Erythroblast (primary cell): Measurements from ENCODE around the gene JAZF1.
A peak's percentile ranks its signal among the peaks of the same experiment; 100 is the strongest.

Experiments
- DNase-seq, 2 experiments: peaks; one replicate each; lab custom pipeline; 2025; lab: John Stamatoyannopoulos, UW
- GATA1 ChIP-seq: IDR thresholded peaks from 2 replicates; pipeline ENCODE4 v1.6.1; 2011; ENCODE audit warnings: low read depth, mild to moderate bottlenecking, control low read depth, low read length, moderate library complexity
- POLR2A ChIP-seq: IDR thresholded peaks from 2 replicates; pipeline ENCODE4 v1.6.1; 2011; ENCODE audit warnings: mild to moderate bottlenecking, low read length

JAZF1 gene

DNA sequence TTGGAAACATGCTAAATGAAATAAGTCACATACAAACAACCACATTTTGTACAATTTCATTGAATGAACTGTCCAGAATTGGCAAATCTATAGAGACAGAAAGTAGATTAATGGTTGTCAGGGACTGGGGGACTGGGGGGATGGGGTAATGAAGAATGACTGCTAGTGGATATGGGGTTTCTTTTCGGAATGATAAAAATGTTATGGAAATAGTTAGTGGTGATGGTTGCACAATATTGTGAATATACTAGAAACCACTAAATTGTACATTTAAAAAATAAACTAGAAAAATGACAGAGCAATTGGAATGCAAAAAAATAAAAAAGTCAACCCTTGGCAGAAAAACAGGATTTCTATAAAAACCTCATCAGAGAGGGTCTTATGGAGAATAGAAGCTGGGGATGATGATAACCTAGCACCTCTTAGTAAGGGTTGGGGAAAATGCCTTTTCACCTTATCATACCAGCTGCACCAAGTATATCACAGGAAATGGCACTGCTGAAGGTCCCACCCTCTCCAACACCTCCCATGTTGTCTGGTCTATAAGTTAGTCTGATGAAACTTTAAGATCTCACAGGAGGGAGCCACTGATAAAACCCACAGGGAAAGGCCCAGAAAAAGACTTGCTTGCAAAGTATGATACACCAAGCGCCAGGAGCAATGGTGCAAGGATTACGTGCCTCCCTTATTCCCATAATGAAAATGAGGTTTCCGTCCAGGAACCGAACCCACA is 23.1 kb upstream of the JAZF1 start:
- TF ChIP-seq GATA1 (no peak), POLR2A (peak; percentile 46)
- peak; percentile 93 to 99 for DNase-seq

DNA sequence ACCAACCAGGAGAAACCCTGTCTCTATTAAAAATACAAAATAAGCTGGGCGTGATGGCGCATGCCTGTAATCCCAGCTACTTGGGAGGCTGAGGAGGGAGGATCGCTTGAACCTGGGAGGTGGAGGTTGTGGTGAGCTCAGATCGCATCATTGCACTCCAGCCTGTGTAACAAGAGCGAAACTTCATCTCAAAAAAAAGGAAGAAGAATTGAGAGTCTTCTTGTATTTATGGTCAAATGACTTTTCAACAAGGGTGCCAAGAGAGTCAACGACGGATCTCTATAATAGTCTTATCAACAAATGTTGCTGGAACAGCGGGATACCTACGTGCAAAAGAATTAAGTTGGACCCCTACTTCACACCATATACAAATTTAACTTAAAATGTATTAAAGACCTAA is 21.6 kb upstream of the JAZF1 start:
- TF ChIP-seq GATA1 (no peak), POLR2A (no peak)
- DNase-seq, result no peak

DNA sequence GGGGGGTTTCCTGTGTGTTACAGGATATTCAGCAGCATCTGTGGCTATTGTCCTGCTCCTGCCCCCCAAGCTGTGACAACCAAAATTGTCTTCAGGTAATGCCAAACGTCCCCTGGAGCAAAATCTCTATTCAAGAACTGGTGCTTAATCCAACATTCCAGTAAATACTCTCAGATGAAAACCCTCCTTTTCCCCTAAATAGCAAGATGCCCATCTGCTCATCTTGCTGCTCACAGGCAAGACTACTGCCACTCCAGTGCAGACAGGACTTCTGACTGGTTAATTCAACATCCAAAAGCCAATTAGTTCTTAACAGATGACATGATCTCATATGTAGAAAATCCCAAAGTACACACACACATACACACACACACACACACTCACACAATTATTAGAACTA is 20.5 kb upstream of the JAZF1 start:
- peak in 1 of 2 experiments; percentile 36 for DNase-seq
- TF ChIP-seq GATA1 (no peak), POLR2A (no peak)

DNA sequence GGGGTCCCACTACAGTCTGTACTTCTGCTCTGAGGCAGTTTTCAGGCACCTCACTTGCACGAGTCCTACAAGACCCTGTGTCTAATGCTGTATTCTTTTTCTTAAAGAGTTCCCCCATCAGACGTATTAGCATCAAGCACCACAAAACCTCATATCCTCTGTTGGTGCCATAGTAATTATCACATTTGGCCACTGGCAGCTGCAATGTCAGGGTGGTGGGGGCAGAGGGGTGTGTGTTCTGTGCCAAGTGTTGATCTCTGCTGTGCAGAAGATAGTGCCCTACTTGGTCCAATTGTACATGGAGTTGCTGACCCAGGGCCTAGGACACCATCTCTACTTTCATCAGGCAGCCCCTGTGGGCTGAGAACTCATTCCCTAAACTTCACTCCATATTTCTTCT is 20.0 kb upstream of the JAZF1 start:
- peak; percentile 86 to 96 for DNase-seq
- peak; percentile 39 for TF ChIP-seq GATA1
- TF ChIP-seq POLR2A, result peak; percentile 68

DNA sequence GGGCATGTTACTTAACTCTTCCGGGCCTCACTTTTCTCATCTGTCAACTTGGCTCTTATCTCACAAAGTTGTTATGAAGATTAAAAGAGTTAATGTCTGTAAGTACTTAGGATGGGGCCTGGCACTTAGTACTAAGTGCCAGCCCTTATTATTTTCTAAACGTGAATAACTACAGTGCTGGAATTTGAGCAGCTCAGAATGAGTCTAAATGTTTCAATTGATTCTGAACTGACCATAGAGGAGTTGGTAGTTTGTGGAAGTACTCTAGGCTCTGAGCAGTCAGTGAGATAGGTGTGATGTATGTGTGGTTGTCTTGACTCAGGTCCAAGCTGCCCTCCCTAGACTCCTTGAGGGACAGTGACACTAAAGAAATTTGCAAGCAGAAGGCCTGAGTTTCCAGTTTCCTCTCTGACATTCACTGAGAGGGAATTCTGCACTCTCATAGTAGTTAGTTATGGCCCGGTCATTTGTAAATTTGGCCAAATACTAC is 18.5 kb upstream of the JAZF1 start:
- DNase-seq, result peak; percentile 36
- TF ChIP-seq GATA1, result no peak
- TF ChIP-seq POLR2A, result no peak

DNA sequence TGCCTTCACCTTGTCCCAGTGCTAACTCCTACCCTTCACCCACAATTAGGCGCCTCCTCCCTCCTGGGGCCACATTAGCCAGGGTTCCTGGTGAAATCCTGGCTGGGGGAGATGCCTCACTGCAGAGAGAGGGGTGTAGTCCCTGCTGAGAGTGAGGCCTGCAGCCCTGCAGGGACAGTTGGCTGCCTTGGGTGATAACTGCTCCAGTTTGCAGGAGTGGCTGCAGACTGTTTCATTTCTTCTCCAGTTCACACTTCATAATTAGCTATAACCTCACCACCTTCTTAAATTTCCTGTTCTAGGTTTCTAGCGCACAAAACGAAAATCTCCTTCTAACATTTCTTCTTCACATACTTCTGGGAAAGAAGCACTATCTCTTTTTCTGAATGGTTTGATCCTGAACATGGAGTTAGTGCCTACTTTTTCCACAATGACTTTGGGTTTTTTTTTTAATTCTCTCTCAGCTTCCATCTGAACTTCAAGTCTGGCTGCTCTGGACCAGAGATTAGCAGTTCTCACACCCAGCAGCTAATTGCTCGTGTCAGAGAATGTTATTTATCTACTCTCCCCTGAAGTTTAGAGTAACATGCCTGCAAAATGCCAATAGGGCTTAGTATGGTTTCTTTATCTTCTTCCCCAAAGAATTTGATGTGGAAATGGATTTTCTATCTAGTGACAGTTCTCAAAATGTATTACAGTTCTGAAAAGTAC is 15.5 kb upstream of the JAZF1 start:
- TF ChIP-seq GATA1 (no peak), POLR2A (peak; percentile 25)
- peak; percentile 78 to 89 for DNase-seq

DNA sequence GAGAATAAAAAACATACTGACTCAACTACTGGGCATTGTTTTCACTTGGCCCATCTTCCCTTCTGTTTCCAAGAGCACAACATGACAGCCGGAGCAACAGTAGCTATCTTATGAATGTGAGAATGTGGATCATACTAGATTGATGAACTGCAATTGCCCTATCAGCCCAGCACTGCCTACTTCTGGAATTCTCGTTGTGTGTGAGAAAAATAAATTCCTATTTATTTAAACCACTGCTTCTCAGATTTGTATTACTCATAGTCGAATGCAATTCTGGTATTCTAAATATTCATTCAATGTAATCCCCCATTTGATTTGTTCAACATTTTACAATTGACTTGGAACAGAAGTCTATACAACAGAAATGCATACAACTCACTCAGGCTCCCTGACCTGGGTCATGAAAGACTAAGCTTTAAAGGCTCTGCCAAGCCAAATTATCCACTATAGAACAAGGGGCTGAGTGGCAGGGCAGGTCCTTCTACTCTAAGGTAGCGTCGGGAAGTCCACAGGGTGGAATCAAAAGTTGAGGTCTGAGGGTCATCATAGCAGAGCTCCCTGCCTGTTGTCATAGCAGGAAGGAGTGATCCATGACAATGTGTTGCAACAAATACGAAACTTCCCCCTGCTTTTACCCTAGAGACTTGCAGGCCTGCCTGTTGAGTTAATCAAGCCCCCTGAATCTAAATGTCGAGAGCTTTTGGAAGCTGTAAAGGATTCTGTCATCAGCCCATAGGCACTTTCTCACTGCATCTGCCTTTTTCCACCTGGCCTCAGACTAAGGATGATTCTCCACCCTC is 12.4 kb upstream of the JAZF1 start:
- no peak for DNase-seq
- TF ChIP-seq GATA1, result no peak
- no peak for TF ChIP-seq POLR2A

DNA sequence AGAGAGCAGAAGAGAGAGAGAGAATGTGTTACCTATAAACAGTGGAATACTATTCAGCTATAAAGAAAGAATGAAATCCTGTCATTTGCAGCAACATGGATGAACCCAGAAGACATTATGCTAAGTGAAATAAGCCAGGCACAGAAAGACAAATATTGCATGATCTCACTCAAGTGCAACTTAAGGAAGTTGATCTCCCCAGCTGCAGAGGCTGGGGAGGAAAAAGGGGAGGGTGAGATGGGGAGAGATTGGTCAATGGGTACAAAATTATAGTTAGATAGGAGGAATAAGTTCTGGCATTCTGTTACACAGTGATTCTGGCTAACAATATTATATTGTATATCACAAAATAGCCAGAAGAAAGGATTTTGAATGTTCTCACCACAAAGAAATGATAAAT is 11.2 kb upstream of the JAZF1 start:
- TF ChIP-seq POLR2A (no peak), GATA1 (no peak)

DNA sequence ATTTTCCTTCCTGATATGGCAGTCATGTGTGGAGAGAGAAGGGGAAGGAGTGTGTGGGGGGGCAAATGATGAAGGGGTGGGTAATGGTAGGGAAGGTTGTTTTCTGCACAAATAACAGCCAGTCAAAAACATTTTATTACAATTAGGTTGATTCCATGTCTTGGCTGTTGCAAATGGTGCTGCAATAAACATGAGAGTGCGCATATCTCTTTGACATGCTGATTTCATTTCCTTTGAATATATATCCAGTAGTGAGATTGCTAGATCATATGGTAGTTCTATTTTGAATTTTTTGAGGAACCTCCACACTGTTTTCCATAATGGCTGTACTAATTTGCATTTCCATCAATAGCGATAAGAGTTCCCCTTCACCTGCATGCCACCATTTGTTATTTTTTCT is 10.6 kb upstream of the JAZF1 start:
- no peak for DNase-seq
- TF ChIP-seq POLR2A (no peak), GATA1 (no peak)

More for the DNA sequence above, 11.2 kb upstream of the JAZF1 start:
- no peak for DNase-seq

DNA sequence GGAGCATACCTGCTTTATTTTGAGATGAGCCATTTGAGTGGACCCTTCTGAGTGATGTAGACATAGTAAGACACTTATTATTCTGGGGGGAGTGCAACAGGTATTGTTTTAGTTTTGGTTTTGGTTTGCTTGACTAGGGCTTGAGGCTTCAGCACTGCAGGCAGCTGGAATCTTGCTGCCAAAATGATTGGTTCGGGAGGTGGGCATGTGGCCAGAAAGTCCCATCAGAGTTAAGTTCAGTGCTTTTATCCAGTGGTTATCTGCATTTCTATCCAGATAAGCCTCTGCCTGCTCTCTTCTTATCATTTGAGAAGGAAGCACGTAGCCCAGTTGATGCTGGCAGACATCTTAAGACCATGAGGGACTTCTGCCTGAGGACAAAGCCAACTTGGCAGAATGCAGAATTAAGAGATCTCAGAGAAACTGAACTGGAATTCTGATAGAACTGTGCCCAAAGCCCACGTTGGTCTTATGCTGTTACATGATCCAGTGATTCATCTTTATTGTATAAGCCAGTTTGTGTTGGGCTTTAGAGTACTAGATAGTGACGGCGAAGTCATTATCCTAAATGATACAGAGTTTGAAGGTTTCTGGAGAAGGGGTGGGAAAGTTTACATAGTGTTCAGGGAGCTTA is 9.6 kb upstream of the JAZF1 start:
- TF ChIP-seq GATA1 (no peak), POLR2A (no peak)
- peak; percentile 45 to 57 for DNase-seq

DNA sequence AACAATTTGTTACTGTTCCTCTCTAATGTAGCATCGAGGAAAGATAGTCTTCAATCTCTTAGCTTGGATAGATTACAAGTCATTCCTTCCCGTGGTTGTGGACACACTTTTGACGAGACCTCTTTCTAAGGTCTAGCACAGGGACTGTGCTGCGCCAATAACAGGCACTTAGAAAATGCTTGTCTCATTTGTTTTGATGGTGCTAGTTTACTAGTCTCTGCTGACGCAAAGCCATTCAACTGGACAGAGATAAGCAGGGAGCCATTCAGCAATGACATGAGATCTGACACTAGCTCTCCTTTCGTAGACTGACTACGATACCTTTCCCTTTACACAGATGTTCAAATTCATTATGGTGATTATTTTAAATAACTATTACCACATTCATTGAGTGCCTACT is 6.4 kb upstream of the JAZF1 start:
- DNase-seq, result peak; percentile 28 to 30
- TF ChIP-seq POLR2A (no peak), GATA1 (no peak)

- DNase-seq, result no peak
Observed at GRCh38 chr7:28183627-28184026, 3.0 kb upstream of the JAZF1 start.

GRCh38 chr7:28182071-28182471 is 1.5 kb upstream of the JAZF1 start:
- no peak for TF ChIP-seq POLR2A
- DNase-seq, result peak; percentile 86 to 92

More at GRCh38 chr7:28183627-28184026, 3.0 kb upstream of the JAZF1 start:
- TF ChIP-seq POLR2A (no peak), GATA1 (no peak)

DNA sequence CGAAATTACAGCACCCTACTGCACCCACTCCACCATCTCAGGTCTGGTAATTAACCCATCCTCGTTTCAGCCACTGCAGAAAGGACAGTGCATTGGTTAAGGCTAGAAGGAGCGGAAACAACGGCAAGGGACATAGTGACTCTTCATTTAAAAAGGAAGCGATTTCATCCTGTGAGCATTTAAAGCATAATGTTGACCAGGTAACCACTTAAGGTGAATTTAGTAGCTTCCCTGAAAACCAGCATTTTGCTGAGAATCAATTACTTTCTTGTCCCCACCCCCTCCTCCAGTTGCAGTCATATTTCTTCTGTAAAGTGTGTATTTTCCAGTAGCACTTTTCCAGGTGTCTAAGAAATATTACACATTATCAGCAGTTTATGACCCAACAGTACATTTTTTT is 821 bp upstream of the JAZF1 start:
- TF ChIP-seq POLR2A (no peak), GATA1 (no peak)

More for the DNA sequence above, 821 bp upstream of the JAZF1 start:
- DNase-seq, result peak in 1 of 2 experiments; percentile 37
